Activated naive CD8-positive, alpha-beta T cell (primary cell): ENCODE data around the gene TMEM247.
"Not testable (repeated sequence)": the region's sequence is repeated elsewhere in the genome, so short reads cannot be mapped to it uniquely, and the experiment has no call there.

Experiments
- H3K27ac Mint-ChIP-seq: one replicate; pipeline ENCODE4 v1.8.0; 2021; ENCODE audit warnings: mixed read lengths
- H3K27me3 Mint-ChIP-seq: one replicate; pipeline ENCODE4 v1.8.0; 2021; ENCODE audit warnings: mixed read lengths
- H3K36me3 Mint-ChIP-seq: one replicate; pipeline ENCODE4 v1.8.0; 2021; ENCODE audit warnings: mixed read lengths
- H3K4me1 Mint-ChIP-seq: one replicate; pipeline ENCODE4 v1.8.0; 2021; ENCODE audit warnings: low read depth, mixed read lengths
- H3K4me3 Mint-ChIP-seq: one replicate; pipeline ENCODE4 v1.8.0; 2021; ENCODE audit warnings: mild to moderate bottlenecking, mixed read lengths
- H3K9me3 Mint-ChIP-seq: one replicate; pipeline ENCODE4 v1.8.0; 2021; ENCODE audit warnings: low read depth, mixed read lengths

Gene TMEM247

DNA sequence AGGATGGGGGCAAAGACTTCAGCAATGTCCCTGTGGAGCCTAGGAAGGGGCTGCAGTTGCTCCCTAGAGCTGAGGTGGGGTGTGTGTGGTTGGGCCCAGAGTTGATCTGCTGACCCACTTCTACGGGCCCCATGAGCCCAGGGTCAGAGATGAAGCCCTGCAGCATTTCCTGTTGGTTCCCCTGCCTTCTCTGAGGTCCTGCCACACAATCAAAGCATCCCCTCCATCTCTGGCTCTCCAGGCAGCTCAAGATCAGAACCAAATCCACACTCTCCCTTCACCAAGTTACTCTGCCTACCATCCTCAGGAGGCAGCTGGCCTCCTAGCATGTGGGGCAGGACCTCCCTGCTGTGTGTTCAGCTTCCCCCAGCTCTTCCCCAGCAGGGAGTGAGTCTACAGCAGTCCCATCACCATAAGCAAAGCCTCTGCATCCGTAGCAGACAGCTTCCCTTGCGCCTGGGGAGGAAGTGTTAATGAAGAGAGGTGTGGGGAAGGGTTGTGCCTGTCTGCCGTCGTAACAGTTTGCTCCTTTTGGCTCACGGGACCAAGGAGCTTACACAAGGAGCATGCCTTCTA, 26.9 kb downstream of the TMEM247 start:
- H3K4me3 Mint-ChIP-seq: no peak overlapping the region
- peaks cover under 1% of the 10 kb centered on the region for H3K4me1 Mint-ChIP-seq
- no peak overlapping the region for H3K27ac Mint-ChIP-seq
- peaks cover 1% of the 10 kb centered on the region for H3K27me3 Mint-ChIP-seq
- peaks cover 3% of the 10 kb centered on the region for H3K36me3 Mint-ChIP-seq
- H3K9me3 Mint-ChIP-seq: no peaks in the 10 kb centered on the region

GRCh38 chr2:46508312-46508711, 28.9 kb downstream of the TMEM247 start:
- Mint-ChIP-seq H3K4me1 (peaks cover 14% of the 10 kb centered on the region), H3K27ac (no peak overlapping the region), H3K36me3 (peaks cover 6% of the 10 kb centered on the region), H3K9me3 (no peaks in the 10 kb centered on the region), H3K27me3 (peaks cover 1% of the 10 kb centered on the region), H3K4me3 (no peak overlapping the region)

- Mint-ChIP-seq H3K27me3 (peaks cover 1% of the 10 kb centered on the region), H3K4me3 (no peak overlapping the region), H3K4me1 (peaks cover 14% of the 10 kb centered on the region), H3K27ac (no peak overlapping the region), H3K9me3 (no peaks in the 10 kb centered on the region), H3K36me3 (peaks cover 6% of the 10 kb centered on the region)
Observed at GRCh38 chr2:46508759-46509158, 29.4 kb downstream of the TMEM247 start.

DNA sequence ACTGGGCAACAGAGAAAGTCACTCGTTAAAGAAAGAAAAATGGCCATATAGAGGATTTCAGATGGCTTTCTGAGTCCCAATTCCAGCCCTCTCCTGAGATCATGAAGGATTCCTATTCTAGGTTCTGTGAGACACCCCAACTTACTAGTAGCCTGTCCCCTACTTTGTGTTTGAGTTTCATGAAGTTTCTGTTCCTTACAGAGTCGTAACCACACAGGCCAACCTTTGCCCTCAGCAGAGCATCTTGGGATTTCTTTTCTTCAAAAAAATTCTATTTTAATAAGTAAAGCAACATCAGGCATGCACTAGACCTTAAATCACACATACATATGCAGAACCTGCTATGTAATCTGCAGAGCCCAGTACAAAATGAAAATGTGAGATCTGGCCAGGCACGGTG, 30.4 kb downstream of the TMEM247 start:
- Mint-ChIP-seq H3K4me3 (no peak overlapping the region), H3K4me1 (peaks cover 14% of the 10 kb centered on the region), H3K27ac (no peak overlapping the region), H3K27me3 (peaks cover 1% of the 10 kb centered on the region), H3K36me3 (peaks cover 11% of the 10 kb centered on the region), H3K9me3 (peaks cover 6% of the 10 kb centered on the region)

- Mint-ChIP-seq H3K36me3 (peaks cover 16% of the 10 kb centered on the region), H3K9me3 (peaks cover 14% of the 10 kb centered on the region), H3K27ac (no peak overlapping the region), H3K4me1 (peaks cover 14% of the 10 kb centered on the region), H3K4me3 (no peak overlapping the region), H3K27me3 (peaks cover 1% of the 10 kb centered on the region)
Observed at GRCh38 chr2:46510598-46511177, 31.3 kb downstream of the TMEM247 start.

GRCh38 chr2:46512185-46512584, 32.8 kb downstream of the TMEM247 start:
- peaks cover 1% of the 10 kb centered on the region for H3K27me3 Mint-ChIP-seq
- H3K36me3 Mint-ChIP-seq: peaks cover 26% of the 10 kb centered on the region
- peaks cover 14% of the 10 kb centered on the region for H3K4me1 Mint-ChIP-seq
- no peak overlapping the region for H3K4me3 Mint-ChIP-seq
- H3K9me3 Mint-ChIP-seq: peaks cover 24% of the 10 kb centered on the region
- no peak overlapping the region for H3K27ac Mint-ChIP-seq

DNA sequence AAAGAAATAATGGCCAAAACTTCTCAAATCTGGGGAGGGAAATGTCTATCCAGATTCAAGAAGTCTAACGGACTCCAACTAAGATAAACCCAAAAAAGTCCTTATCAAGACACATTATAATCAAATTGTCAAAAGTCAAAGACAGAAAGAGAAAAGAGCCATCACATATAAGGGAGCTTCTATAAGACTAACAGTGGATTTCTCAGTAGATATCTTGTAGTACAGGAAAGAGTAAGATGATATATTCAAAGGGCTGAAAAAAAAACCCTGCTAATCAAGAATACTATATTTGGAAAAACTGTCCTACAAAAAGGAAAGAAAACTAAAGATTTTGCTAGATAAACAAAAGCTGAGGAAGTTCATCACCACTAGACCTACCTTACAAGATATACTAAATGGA, 35.4 kb downstream of the TMEM247 start:
- no peak overlapping the region for H3K4me3 Mint-ChIP-seq
- peaks cover 14% of the 10 kb centered on the region for H3K4me1 Mint-ChIP-seq
- H3K9me3 Mint-ChIP-seq: peaks cover 24% of the 10 kb centered on the region
- no peaks in the 10 kb centered on the region for H3K27me3 Mint-ChIP-seq
- H3K36me3 Mint-ChIP-seq: peaks cover 30% of the 10 kb centered on the region
- H3K27ac Mint-ChIP-seq: no peak overlapping the region

DNA sequence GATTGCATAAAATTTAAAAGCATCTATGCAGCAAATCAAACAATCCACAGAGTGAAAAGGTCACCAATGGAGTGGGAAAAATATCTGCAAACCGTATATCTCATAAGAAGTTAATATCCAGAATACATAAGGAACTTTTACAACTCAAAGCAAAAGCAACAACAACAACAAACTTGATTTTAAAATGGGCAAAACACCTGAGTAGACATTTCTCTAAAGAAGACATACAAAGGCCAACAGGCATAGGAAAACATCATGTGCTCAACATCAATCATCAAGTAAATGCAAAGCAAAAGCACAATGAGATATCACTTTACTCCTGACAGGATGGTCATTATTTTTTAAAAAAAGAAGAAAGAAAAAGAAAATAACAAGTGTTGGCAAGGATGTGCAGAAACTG, 38.1 kb downstream of the TMEM247 start:
- no peaks in the 10 kb centered on the region for H3K27me3 Mint-ChIP-seq
- H3K36me3 Mint-ChIP-seq: peaks cover 30% of the 10 kb centered on the region
- H3K4me1 Mint-ChIP-seq: peaks cover 3% of the 10 kb centered on the region
- H3K27ac Mint-ChIP-seq: no peak overlapping the region
- no peak overlapping the region for H3K4me3 Mint-ChIP-seq
- H3K9me3 Mint-ChIP-seq: peaks cover 24% of the 10 kb centered on the region

- Mint-ChIP-seq H3K36me3 (peaks cover 26% of the 10 kb centered on the region), H3K4me1 (peaks cover 6% of the 10 kb centered on the region), H3K27me3 (no peaks in the 10 kb centered on the region), H3K27ac (no peak overlapping the region), H3K9me3 (peaks cover 24% of the 10 kb centered on the region), H3K4me3 (no peak overlapping the region)
Observed at GRCh38 chr2:46518861-46519260, 39.5 kb downstream of the TMEM247 start.

DNA sequence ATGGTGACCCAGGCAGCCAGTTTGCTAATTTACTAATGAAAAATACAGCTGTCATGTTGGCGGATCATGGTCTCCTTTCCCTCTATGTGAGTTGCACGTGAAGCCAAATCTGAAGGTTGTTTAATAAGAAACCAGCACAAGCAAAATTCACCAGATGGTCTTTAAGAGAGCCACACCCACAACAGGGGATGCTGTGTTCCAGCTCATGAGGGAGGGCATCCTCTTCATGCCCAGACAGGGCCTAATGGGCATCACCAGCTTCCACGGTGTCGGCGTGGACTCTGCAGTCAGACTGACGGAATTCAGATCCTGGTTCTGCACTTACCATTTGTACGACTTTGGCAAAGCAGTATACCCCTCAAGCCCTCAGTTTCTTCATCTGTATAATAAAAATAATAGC, 39.9 kb downstream of the TMEM247 start:
- Mint-ChIP-seq H3K27me3 (no peaks in the 10 kb centered on the region), H3K36me3 (peaks cover 26% of the 10 kb centered on the region), H3K9me3 (peaks cover 23% of the 10 kb centered on the region), H3K4me1 (peaks cover 6% of the 10 kb centered on the region), H3K4me3 (no peak overlapping the region), H3K27ac (no peak overlapping the region)

- Mint-ChIP-seq H3K9me3 (peaks cover 13% of the 10 kb centered on the region), H3K4me3 (no peak overlapping the region), H3K27ac (no peak overlapping the region), H3K36me3 (peaks cover 19% of the 10 kb centered on the region), H3K4me1 (peaks cover 6% of the 10 kb centered on the region), H3K27me3 (no peaks in the 10 kb centered on the region)
Observed at GRCh38 chr2:46520130-46520711, 40.9 kb downstream of the TMEM247 start.

DNA sequence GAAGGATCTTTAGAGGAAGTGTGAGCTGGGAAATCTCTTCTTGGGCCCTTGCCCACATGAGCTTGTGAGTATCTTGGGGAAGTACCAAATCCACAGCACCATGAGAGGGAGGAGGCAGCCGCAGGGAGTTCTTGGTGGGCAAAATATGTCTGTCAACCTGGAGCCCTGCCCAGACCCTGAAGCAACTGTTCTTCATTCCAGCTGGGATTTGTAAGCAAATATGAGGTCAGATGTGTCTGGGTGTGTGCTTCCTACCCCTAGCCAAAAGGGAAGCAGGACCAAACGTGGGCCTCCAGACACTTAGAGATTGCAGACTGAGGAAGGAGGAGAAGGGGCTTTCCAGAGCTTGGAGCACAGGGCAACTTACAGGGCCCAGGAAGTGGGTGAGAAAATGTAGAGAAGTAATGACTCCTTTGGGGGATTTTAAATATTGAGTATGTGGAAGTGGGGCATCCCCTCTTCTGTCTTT, 41.9 kb downstream of the TMEM247 start:
- Mint-ChIP-seq H3K4me1 (peaks cover 6% of the 10 kb centered on the region), H3K27me3 (no peaks in the 10 kb centered on the region), H3K9me3 (peaks cover 4% of the 10 kb centered on the region), H3K36me3 (peaks cover 12% of the 10 kb centered on the region), H3K4me3 (no peak overlapping the region), H3K27ac (no peak overlapping the region)

DNA sequence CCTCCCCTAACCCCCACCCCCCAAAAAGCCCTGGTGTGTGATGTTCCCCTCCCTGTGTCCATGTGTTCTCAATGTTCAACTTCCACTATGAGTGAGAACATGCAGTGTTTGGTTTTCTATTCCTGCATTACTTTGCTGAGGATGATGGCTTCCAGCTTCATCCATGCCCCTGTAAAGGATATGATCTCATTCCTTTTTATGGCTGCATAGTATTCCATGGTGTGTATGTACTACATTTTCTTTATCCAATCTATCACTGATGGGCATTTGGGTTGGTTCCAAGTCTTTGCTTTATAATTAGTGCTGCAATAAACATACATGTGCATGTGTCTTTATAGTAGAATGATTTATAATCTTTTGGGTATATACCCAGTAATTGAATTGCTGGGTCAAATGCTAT, 43.0 kb downstream of the TMEM247 start:
- H3K4me1 Mint-ChIP-seq, H3K27me3 Mint-ChIP-seq: not testable (repeated sequence)
- H3K36me3 Mint-ChIP-seq: peaks cover 11% of the 10 kb centered on the region

GRCh38 chr2:46525522-46526155, 46.3 kb downstream of the TMEM247 start:
- Mint-ChIP-seq H3K9me3 (no peaks in the 10 kb centered on the region), H3K4me1 (peaks cover 6% of the 10 kb centered on the region), H3K27ac (no peak overlapping the region), H3K36me3 (peaks cover 9% of the 10 kb centered on the region), H3K4me3 (no peak overlapping the region), H3K27me3 (no peaks in the 10 kb centered on the region)

More for the DNA sequence above, 43.0 kb downstream of the TMEM247 start:
- H3K4me3 Mint-ChIP-seq, H3K27ac Mint-ChIP-seq, H3K9me3 Mint-ChIP-seq: not testable (repeated sequence)

DNA sequence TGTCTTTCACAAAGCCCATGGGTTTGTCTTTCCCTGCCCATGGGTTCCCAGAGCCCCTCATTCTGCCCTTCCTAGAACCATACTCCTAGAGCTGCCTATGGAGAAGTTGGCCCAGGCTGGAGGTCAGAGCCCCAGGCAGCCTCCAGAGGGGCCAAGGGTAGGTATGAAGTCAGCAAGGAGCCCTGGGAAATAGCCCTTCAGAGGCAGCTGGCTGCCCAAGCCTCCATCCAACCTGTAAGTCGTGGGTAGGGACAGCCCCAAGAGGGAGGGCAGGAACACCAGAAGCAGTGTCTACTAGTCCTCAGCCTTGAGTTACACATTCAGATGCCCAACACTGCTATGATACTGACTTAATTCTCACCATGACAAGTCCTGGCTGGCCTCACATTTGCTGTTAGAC, 49.5 kb downstream of the TMEM247 start:
- Mint-ChIP-seq H3K27ac (no peak overlapping the region), H3K36me3 (peaks cover 12% of the 10 kb centered on the region), H3K9me3 (no peaks in the 10 kb centered on the region), H3K4me3 (no peak overlapping the region), H3K27me3 (no peaks in the 10 kb centered on the region), H3K4me1 (peaks cover 1% of the 10 kb centered on the region)
